ENCODE data around the gene CUEDC2.

CUEDC2 gene

GRCh38 chr10:102376901-102377300, 55.5 kb downstream of the CUEDC2 start:
- POLR2A ChIA-PET: no interaction called here
- no peak for DNase-seq (ENCODE audit: extremely low spot score)
- TF ChIP-seq CTCF (IDR thresholded peaks at IDR 0.05; ENCODE audit: control extremely low read depth, extremely low read depth, low read depth, missing control alignments): no peak
- CTCF ChIA-PET: interaction anchor here (1.0 to 2.0 kb wide), 3 partner anchors 17 to 147 kb away, joined by 3 to 8 read pairs (median 4); no protein-coding TSS in a partner anchor

GRCh38 chr10:102375867-102376266, 56.5 kb downstream of the CUEDC2 start:
- POLR2A ChIA-PET: no interaction called here
- DNase-seq (ENCODE audit: extremely low spot score): no peak
- CTCF ChIA-PET: interaction anchor here (1.1 to 10.3 kb wide), 7 partner anchors 8 to 144 kb away, joined by 3 to 85 read pairs (median 4); no protein-coding TSS in a partner anchor
- no peak for TF ChIP-seq CTCF (IDR thresholded peaks at IDR 0.05; ENCODE audit: control extremely low read depth, extremely low read depth, low read depth, missing control alignments)

DNA sequence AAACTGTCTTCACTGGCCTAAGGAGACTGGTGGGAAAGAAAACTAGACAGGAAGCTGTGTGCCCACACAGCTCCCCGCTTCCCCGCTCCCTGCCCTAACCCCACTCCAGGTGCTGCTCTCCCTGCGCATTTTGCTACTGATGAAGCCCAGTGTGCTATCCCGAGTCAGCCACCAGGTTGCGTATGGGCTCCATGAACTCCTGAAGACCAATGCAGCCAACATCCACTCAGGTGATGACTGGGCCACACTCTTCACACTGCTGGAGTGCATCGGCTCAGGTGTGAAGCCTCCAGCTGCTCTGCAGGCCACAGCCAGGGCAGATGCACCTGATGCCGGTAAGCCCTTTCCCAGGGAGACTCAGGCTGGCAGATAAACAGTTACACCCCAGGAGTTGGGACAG, 57.1 kb downstream of the CUEDC2 start:
- ChIA-PET CTCF (interaction anchor here (1.0 to 10.3 kb wide), 9 partner anchors 9 to 143 kb away, joined by 3 to 85 read pairs (median 4); no protein-coding TSS in a partner anchor), POLR2A (no interaction called here)
- TF ChIP-seq CTCF (IDR thresholded peaks at IDR 0.05; ENCODE audit: control extremely low read depth, extremely low read depth, low read depth, missing control alignments): no peak
- DNase-seq (ENCODE audit: extremely low spot score): no peak

Measured in GM10248 (cell line).